ENCODE data around the gene AGR2. TPM values are rescaled to one million over a fixed set of nuclear protein-coding genes. Genes with fewer than 3 reads are reported as not detected.
"Not testable (repeated sequence)": the region's sequence is repeated elsewhere in the genome, so short reads cannot be mapped to it uniquely, and the experiment has no call there.

Gene AGR2
- total RNA-seq (not detected), polyA plus RNA-seq (0.16 TPM)
- long read RNA-seq, donor 1 = 0 reads
- long read RNA-seq, donor 2 = 0 reads
- long read RNA-seq, donor 3 = 0 reads
- long read RNA-seq, donor 4 = 0 reads

- no peak within 1 kb of the TSS for H3K27ac ChIP-seq (ENCODE audit: low read length)
- 80% methylated on average over 13 of the region's 13 CpGs for WGBS
- intact Hi-C loops (cut with DNase I) = loop anchor here (5.0 to 10.0 kb wide), 2 partner anchors 110 to 112 kb away; no protein-coding TSS in a partner anchor
- H3K4me3 ChIP-seq (ENCODE audit: low read length) = no peak within 1 kb of the TSS
- no peaks in the 10 kb centered on the region for H3K9me3 ChIP-seq (ENCODE audit: control insufficient read depth, low read length)
- no peaks in the 10 kb centered on the region for H3K4me1 ChIP-seq (ENCODE audit: control insufficient read depth, insufficient read depth, low read length)
- ATAC-seq (no peak), DNase-seq (no peak)
- no peaks in the 10 kb centered on the region for H3K27me3 ChIP-seq (ENCODE audit: control insufficient read depth, insufficient read depth)
These were observed at the start of gene AGR2 for GRCh38 chr7:16804674-16805439. TSS of gene AGR2 (minus strand) at chr7:16804999. CDS start at chr7:16801796, 3,203 bp downstream.

GRCh38 chr7:16853189-16853588 is 48.4 kb upstream of the AGR2 start:
- intact Hi-C loops (cut with DNase I); H3K4me1 ChIP-seq (ENCODE audit: control insufficient read depth, insufficient read depth, low read length); H3K27ac ChIP-seq (ENCODE audit: low read length); H3K27me3 ChIP-seq (ENCODE audit: control insufficient read depth, insufficient read depth); H3K4me3 ChIP-seq (ENCODE audit: low read length); H3K9me3 ChIP-seq (ENCODE audit: control insufficient read depth, low read length); ATAC-seq; DNase-seq: not testable (repeated sequence)
- WGBS = 95% methylated on average over 11 of the region's 11 CpGs

GRCh38 chr7:16851829-16852228 is 47.0 kb upstream of the AGR2 start:
- H3K27ac ChIP-seq (ENCODE audit: low read length) = no peak overlapping the region
- H3K27me3 ChIP-seq (ENCODE audit: control insufficient read depth, insufficient read depth) = no peaks in the 10 kb centered on the region
- H3K9me3 ChIP-seq (ENCODE audit: control insufficient read depth, low read length) = no peaks in the 10 kb centered on the region
- intact Hi-C loops (cut with DNase I) = no loop called here
- ATAC-seq = no peak
- no peak overlapping the region for H3K4me3 ChIP-seq (ENCODE audit: low read length)
- 46% methylated on average over 2 of the region's 2 CpGs for WGBS
- no peak for DNase-seq
- no peaks in the 10 kb centered on the region for H3K4me1 ChIP-seq (ENCODE audit: control insufficient read depth, insufficient read depth, low read length)

GRCh38 chr7:16850614-16851466 is 46.0 kb upstream of the AGR2 start:
- 71% methylated on average over 44 of the region's 44 CpGs for whole genome bisulfite sequencing
- ATAC-seq (peak in 1 of 2 donors; percentile 40), DNase-seq (peak in 1 of 3 donors; percentile 46)
- Histone ChIP-seq H3K27ac (ENCODE audit: low read length) (no peak overlapping the region), H3K9me3 (ENCODE audit: control insufficient read depth, low read length) (no peaks in the 10 kb centered on the region), H3K4me1 (ENCODE audit: control insufficient read depth, insufficient read depth, low read length) (no peaks in the 10 kb centered on the region), H3K27me3 (ENCODE audit: control insufficient read depth, insufficient read depth) (no peaks in the 10 kb centered on the region), H3K4me3 (ENCODE audit: low read length) (no peak overlapping the region)
- intact Hi-C loops (cut with DNase I) = no loop called here

- intact Hi-C loops (cut with DNase I) = no loop called here
- 82% methylated on average over 12 of the region's 12 CpGs for WGBS
- Histone ChIP-seq H3K27ac (ENCODE audit: low read length) (no peak overlapping the region), H3K4me1 (ENCODE audit: control insufficient read depth, insufficient read depth, low read length) (no peaks in the 10 kb centered on the region), H3K4me3 (ENCODE audit: low read length) (no peak overlapping the region), H3K9me3 (ENCODE audit: control insufficient read depth, low read length) (no peaks in the 10 kb centered on the region), H3K27me3 (ENCODE audit: control insufficient read depth, insufficient read depth) (no peaks in the 10 kb centered on the region)
- DNase-seq (no peak), ATAC-seq (no peak)
These were observed 44.7 kb upstream of the AGR2 start for GRCh38 chr7:16849296-16850148.

- no peaks in the 10 kb centered on the region for H3K9me3 ChIP-seq (ENCODE audit: control insufficient read depth, low read length)
- DNase-seq = no peak
- H3K27me3 ChIP-seq (ENCODE audit: control insufficient read depth, insufficient read depth) = no peaks in the 10 kb centered on the region
- 61% methylated on average over 6 of the region's 6 CpGs for WGBS
- no peak overlapping the region for H3K4me3 ChIP-seq (ENCODE audit: low read length)
- ATAC-seq = peak in 1 of 2 donors; percentile 26
- no peak overlapping the region for H3K27ac ChIP-seq (ENCODE audit: low read length)
- H3K4me1 ChIP-seq (ENCODE audit: control insufficient read depth, insufficient read depth, low read length) = no peaks in the 10 kb centered on the region
- intact Hi-C loops (cut with DNase I) = no loop called here
These were observed 42.6 kb upstream of the AGR2 start for GRCh38 chr7:16847381-16847860.

- intact Hi-C loops (cut with DNase I) = no loop called here
- Histone ChIP-seq H3K27ac (ENCODE audit: low read length) (no peak overlapping the region), H3K9me3 (ENCODE audit: control insufficient read depth, low read length) (no peaks in the 10 kb centered on the region), H3K27me3 (ENCODE audit: control insufficient read depth, insufficient read depth) (no peaks in the 10 kb centered on the region), H3K4me3 (ENCODE audit: low read length) (no peak overlapping the region), H3K4me1 (ENCODE audit: control insufficient read depth, insufficient read depth, low read length) (peaks cover 1% of the 10 kb centered on the region)
- 63% methylated on average over 2 of the region's 2 CpGs for WGBS
- DNase-seq (no peak), ATAC-seq (no peak)
These were observed 41.9 kb upstream of the AGR2 start for GRCh38 chr7:16846601-16847165.

- ATAC-seq (no peak), DNase-seq (no peak)
- Histone ChIP-seq H3K27ac (ENCODE audit: low read length) (no peak overlapping the region), H3K27me3 (ENCODE audit: control insufficient read depth, insufficient read depth) (no peaks in the 10 kb centered on the region), H3K9me3 (ENCODE audit: control insufficient read depth, low read length) (no peaks in the 10 kb centered on the region), H3K4me1 (ENCODE audit: control insufficient read depth, insufficient read depth, low read length) (peaks cover 3% of the 10 kb centered on the region), H3K4me3 (ENCODE audit: low read length) (no peak overlapping the region)
- intact Hi-C loops (cut with DNase I) = no loop called here
These were observed 40.9 kb upstream of the AGR2 start for GRCh38 chr7:16845746-16846145.

- no peak overlapping the region for H3K4me3 ChIP-seq (ENCODE audit: low read length)
- intact Hi-C loops (cut with DNase I) = no loop called here
- H3K9me3 ChIP-seq (ENCODE audit: control insufficient read depth, low read length) = no peaks in the 10 kb centered on the region
- no peaks in the 10 kb centered on the region for H3K27me3 ChIP-seq (ENCODE audit: control insufficient read depth, insufficient read depth)
- DNase-seq (no peak), ATAC-seq (no peak)
- no peak overlapping the region for H3K27ac ChIP-seq (ENCODE audit: low read length)
- peaks cover 3% of the 10 kb centered on the region for H3K4me1 ChIP-seq (ENCODE audit: control insufficient read depth, insufficient read depth, low read length)
- WGBS = 80% methylated on average over 4 of the region's 4 CpGs
These were observed 36.9 kb upstream of the AGR2 start for GRCh38 chr7:16841681-16842080.

GRCh38 chr7:16840094-16840493 is 35.3 kb upstream of the AGR2 start:
- intact Hi-C loops (cut with DNase I) = no loop called here
- WGBS = 87% methylated on average over 6 of the region's 6 CpGs
- ATAC-seq (no peak), DNase-seq (no peak)
- Histone ChIP-seq H3K9me3 (ENCODE audit: control insufficient read depth, low read length) (no peaks in the 10 kb centered on the region), H3K27me3 (ENCODE audit: control insufficient read depth, insufficient read depth) (no peaks in the 10 kb centered on the region), H3K4me1 (ENCODE audit: control insufficient read depth, insufficient read depth, low read length) (peaks cover 3% of the 10 kb centered on the region), H3K27ac (ENCODE audit: low read length) (no peak overlapping the region), H3K4me3 (ENCODE audit: low read length) (no peak overlapping the region)
